K562 (cell line): ENCODE measurements around the gene SMC3. TPM values are rescaled to one million over a fixed set of nuclear protein-coding genes. Genes with fewer than 3 reads are reported as not detected.

ENCODE experiments used
- ATAC-seq: fragments of 200-7000 bp; cut with Tn5 transposase; 3 replicates; pipeline ENCODE4 v1.9.1; 2020; ENCODE audit warnings: moderate library complexity
- BruUV-seq: library from RNA; stranded (reverse); fragments of 400-500 nt; replicated peaks from 2 replicates; lab custom pipeline; 2021; lab: Mats Ljungman, UMichigan
- CTCF ChIA-PET: fragments of 300-600 bp; formaldehyde crosslinking; extraction: SDS; loops from one replicate; lab custom pipeline; 2021; ENCODE audit warnings: low intra/inter-chr PET ratio; lab: Yijun Ruan, JAX
- POLR2A ChIA-PET: fragments of 300-600, 350-650 bp; sonication (Branson Sonifier 250); formaldehyde crosslinking; extraction: SDS; loops from one replicate; lab custom pipeline; 2021; ENCODE audit warnings: antibody characterized with exemption, inconsistent platforms; lab: Yijun Ruan, JAX
- DNase-seq, 4 experiments: peaks; one replicate each; pipeline versions ENCODE4 v3.0.0 to v3.0.0-alpha.2; 2011 to 2018; ENCODE audit warnings: low spot score in 3 of 4, mixed read lengths in 3 of 4; ENCODE audit errors: extremely low read depth in 1 of 4
- FAIRE-seq: peaks from 2 replicates; lab custom pipeline; 2011; peaks lifted over from hg19 to GRCh38; lab: Jason Lieb, UNC
- H2AFZ ChIP-seq: 2 replicates; pipeline ENCODE4 v1.6.0; 2011; ENCODE audit warnings: low read depth, low read length, control low read depth, inconsistent platforms
- H3K27ac ChIP-seq: fragments of 200-600 bp; 3 replicates; pipeline ENCODE4 v1.8.0; 2011; ENCODE audit warnings: low read depth, mild to moderate bottlenecking, control low read depth, inconsistent platforms, low read length, moderate library complexity, mixed read lengths; ENCODE audit errors: extremely low read depth
- H3K27me3 ChIP-seq, 2 experiments: fragments of 300-600 bp in 1 of 2; 2 replicates in 1 of 2; 3 replicates in 1 of 2; pipeline versions ENCODE4 v1.6.0 to v1.8.0; 2011; ENCODE audit warnings: inconsistent platforms in 2 of 2, low read length in 2 of 2, mild to moderate bottlenecking in 1 of 2, mixed read lengths in 1 of 2, moderate library complexity in 1 of 2; ENCODE audit not compliant: control insufficient read depth in 2 of 2, insufficient read depth in 2 of 2
- H3K36me3 ChIP-seq: fragments of 300-600 bp; 3 replicates; pipeline ENCODE4 v1.8.0; 2011; ENCODE audit warnings: mild to moderate bottlenecking, low read length, inconsistent platforms; ENCODE audit not compliant: control insufficient read depth, insufficient read depth
- H3K4me1 ChIP-seq, 2 experiments: fragments of 200-600 bp in 1 of 2; replicated peaks in 1 of 2; 2 replicates in 1 of 2; 3 replicates in 1 of 2; pipeline versions ENCODE4 v1.5.1 to v1.8.0; 2011; ENCODE audit warnings: inconsistent platforms in 2 of 2, low read length in 2 of 2, mild to moderate bottlenecking in 1 of 2, mixed read lengths in 1 of 2, moderate library complexity in 1 of 2; ENCODE audit not compliant: control insufficient read depth in 2 of 2, insufficient read depth in 2 of 2
- H3K4me2 ChIP-seq: 2 replicates; pipeline ENCODE4 v1.6.1; 2011; ENCODE audit warnings: low read length, control low read depth, inconsistent platforms, mixed read lengths; ENCODE audit not compliant: insufficient read depth
- H3K4me3 ChIP-seq: fragments of 200-600 bp; sonication (generic), shearing (Covaris generic); 2 replicates; pipeline ENCODE4 v1.5.1; 2016; ENCODE audit warnings: control low read depth, inconsistent platforms
- H3K79me2 ChIP-seq: fragments of 200-600 bp; 3 replicates; pipeline ENCODE4 v1.8.0; 2011; ENCODE audit warnings: low read length, inconsistent platforms; ENCODE audit not compliant: control insufficient read depth, insufficient read depth
- H3K9ac ChIP-seq, 2 experiments: 2 replicates each; pipeline versions ENCODE4 v1.6.0 to v1.6.1; 2011; ENCODE audit warnings: low read depth in 2 of 2, low read length in 2 of 2, control low read depth in 1 of 2, inconsistent platforms in 1 of 2, mild to moderate bottlenecking in 1 of 2, mixed read lengths in 1 of 2; ENCODE audit not compliant: insufficient read depth in 1 of 2
- H3K9me1 ChIP-seq: one replicate; pipeline ENCODE4 v1.6.0; 2011; ENCODE audit warnings: inconsistent platforms, mild to moderate bottlenecking, low read length, moderate library complexity; ENCODE audit not compliant: control insufficient read depth, insufficient read depth
- H3K9me3 ChIP-seq: replicated peaks from 2 replicates; pipeline ENCODE4 v1.5.1; 2011; ENCODE audit warnings: low read depth, low read length, inconsistent platforms; ENCODE audit not compliant: control insufficient read depth, insufficient read depth
- H4K20me1 ChIP-seq: replicated peaks from 2 replicates; pipeline ENCODE4 v1.6.1; 2011; ENCODE audit warnings: low read length, inconsistent platforms, mixed read lengths; ENCODE audit not compliant: control insufficient read depth, insufficient read depth
- CCNT2 ChIP-seq: IDR thresholded peaks from 2 replicates; pipeline ENCODE4 v1.6.1; 2011; ENCODE audit warnings: borderline replicate concordance, low read depth, mild to moderate bottlenecking, moderate library complexity, mixed read lengths, low read length; ENCODE audit not compliant: insufficient read length; ENCODE audit errors: extremely low read depth
- KAT8 ChIP-seq: fragments of 450-650 bp; IDR thresholded peaks from 2 replicates; pipeline ENCODE4 v1.6.1; 2016; ENCODE audit warnings: low read depth, mild to moderate bottlenecking
- KLF10 ChIP-seq: fragments of 250-450 bp; sonication (Bioruptor Pico); IDR thresholded peaks from 2 replicates; pipeline ENCODE4 v1.6.1; 2021; ENCODE audit warnings: matching md5 sums
- PTTG1 ChIP-seq: fragments of 450-650 bp; IDR thresholded peaks from 2 replicates; pipeline ENCODE4 v1.6.1; 2016; ENCODE audit warnings: low read depth, mild to moderate bottlenecking, missing genetic modification characterization, missing compliant biosample characterization
- ZNF398 ChIP-seq: fragments of 250-450 bp; sonication (Bioruptor Pico); IDR thresholded peaks from 2 replicates; pipeline ENCODE4 v1.8.0; 2021; ENCODE audit warnings: moderate library complexity, mild to moderate bottlenecking, inconsistent platforms
- WGBS: fragments of 100-300 bp; shearing (Covaris generic); methylation state at CpG from one replicate; pipeline ENCODE4 v1.1.6; 2016; ENCODE audit warnings: low coverage, mixed read lengths; ENCODE audit not compliant: insufficient coverage; ENCODE audit errors: missing lambda C conversion rate; 5-methylcytosine and 5-hydroxymethylcytosine counted together
- in situ Hi-C: fragments of 300-500 bp; cut with MboI; formaldehyde crosslinking; loops from 4 replicates; pipeline ENCODE4 v1.15.0; 2018; ENCODE audit warnings: inconsistent platforms, mixed read lengths
- intact Hi-C: fragments of 100-400 bp; cut with micrococcal nuclease; formaldehyde crosslinking; loops from 2 replicates; pipeline ENCODE4 v1.14.2; 2022
- polyA plus RNA-seq, 8 experiments: library from polyadenylated mRNA; depleted of rRNA in 4 of 8; stranded (reverse) in 5 of 8; unstranded in 3 of 8; fragments of >200 nt; fragmentation: Nextera tagmentation in 2 of 8; fragmentation: Illumina TruSeq in 1 of 8; extraction: Ambion mirVana in 2 of 8; extraction: Trizol in 1 of 8; gene quantifications; 2 replicates each; pipeline versions ENCODE4 v1.2.1 to v1.2.3, GENCODE V29; 2011 to 2014; ENCODE audit warnings: inconsistent platforms in 1 of 8, missing spikeins in 1 of 8
- total RNA-seq, 7 experiments: library from RNA; depleted of rRNA in 6 of 7; stranded (reverse); fragments of >200 nt in 6 of 7; fragmentation: Illumina TruSeq in 2 of 7; extraction: Trizol in 2 of 7; gene quantifications; 2 replicates each; pipeline versions ENCODE4 v1.2.1 to v1.2.3, GENCODE V29; 2011 to 2021; ENCODE audit warnings: low replicate concordance in 1 of 7
- TF ChIP-seq, protein P1 (sequence below): fragments of 150-350 bp; conservative IDR thresholded peaks from 2 replicates; pipeline ENCODE4 v1.6.1; 2014; ENCODE audit warnings: low read length
- TF ChIP-seq, protein P2 (sequence below): sonication (generic); formaldehyde crosslinking; IDR thresholded peaks from 2 replicates; pipeline ENCODE4 v1.8.1; 2023; ENCODE audit warnings: missing genetic modification reagents, mild to moderate bottlenecking, borderline replicate concordance
- TF ChIP-seq, protein P3 (sequence below): fragments of 450-650 bp; formaldehyde crosslinking; IDR thresholded peaks from 2 replicates; pipeline ENCODE4 v1.4.0; 2020; ENCODE audit warnings: mild to moderate bottlenecking, moderate library complexity

Gene SMC3
- total and polyA plus RNA-seq, 9 of the 15 experiments (the other 6 are each of a cell fraction or from before 2014, with no cell fraction given) = 21.3 to 62.6 (median 39.3) TPM

- BruUV-seq = no TSS peak
- H3K9ac ChIP-seq = no peak overlapping the region
- ATAC-seq (no peak), DNase-seq (no peak), FAIRE-seq (no peak)
- no peaks in the 10 kb centered on the region for H3K36me3 ChIP-seq
- no peaks in the 10 kb centered on the region; a peak in 3 of 5 replicates for H3K4me1 ChIP-seq
- H3K4me3 ChIP-seq = no peak overlapping the region
- H4K20me1 ChIP-seq = no peaks in the 10 kb centered on the region
- H3K9me1 ChIP-seq = no peaks in the 10 kb centered on the region
- H3K4me2 ChIP-seq = no peak overlapping the region
- WGBS = 63% methylated on average over 9 of the region's 9 CpGs
- H3K9me3 ChIP-seq = no peaks in the 10 kb centered on the region
- ChIA-PET POLR2A (no interaction called here), CTCF (no interaction called here)
- H3K79me2 ChIP-seq = no peaks in the 10 kb centered on the region
- in situ Hi-C loops (loop anchor here (5.0 kb wide), 1 partner anchor 33 kb away; no protein-coding TSS in a partner anchor), intact Hi-C loops (no loop called here)
- no peaks in the 10 kb centered on the region for H3K27me3 ChIP-seq
- H2AFZ ChIP-seq = 0 out of 2 replicates have a peak overlapping the region, but pooled peaks have one; percentile 50
- TF ChIP-seq PTTG1 = no peak
- no peak for TF ChIP-seq ZNF398 (CRISPR knock-in tag)
- TF ChIP-seq KAT8 = no peak
- TF ChIP-seq, protein P1, sequence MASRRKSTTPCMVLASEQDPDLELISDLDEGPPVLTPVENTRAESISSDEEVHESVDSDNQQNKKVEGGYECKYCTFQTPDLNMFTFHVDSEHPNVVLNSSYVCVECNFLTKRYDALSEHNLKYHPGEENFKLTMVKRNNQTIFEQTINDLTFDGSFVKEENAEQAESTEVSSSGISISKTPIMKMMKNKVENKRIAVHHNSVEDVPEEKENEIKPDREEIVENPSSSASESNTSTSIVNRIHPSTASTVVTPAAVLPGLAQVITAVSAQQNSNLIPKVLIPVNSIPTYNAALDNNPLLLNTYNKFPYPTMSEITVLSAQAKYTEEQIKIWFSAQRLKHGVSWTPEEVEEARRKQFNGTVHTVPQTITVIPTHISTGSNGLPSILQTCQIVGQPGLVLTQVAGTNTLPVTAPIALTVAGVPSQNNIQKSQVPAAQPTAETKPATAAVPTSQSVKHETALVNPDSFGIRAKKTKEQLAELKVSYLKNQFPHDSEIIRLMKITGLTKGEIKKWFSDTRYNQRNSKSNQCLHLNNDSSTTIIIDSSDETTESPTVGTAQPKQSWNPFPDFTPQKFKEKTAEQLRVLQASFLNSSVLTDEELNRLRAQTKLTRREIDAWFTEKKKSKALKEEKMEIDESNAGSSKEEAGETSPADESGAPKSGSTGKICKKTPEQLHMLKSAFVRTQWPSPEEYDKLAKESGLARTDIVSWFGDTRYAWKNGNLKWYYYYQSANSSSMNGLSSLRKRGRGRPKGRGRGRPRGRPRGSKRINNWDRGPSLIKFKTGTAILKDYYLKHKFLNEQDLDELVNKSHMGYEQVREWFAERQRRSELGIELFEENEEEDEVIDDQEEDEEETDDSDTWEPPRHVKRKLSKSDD = no peak
- TF ChIP-seq CCNT2 = no peak
- TF ChIP-seq, protein P2, sequence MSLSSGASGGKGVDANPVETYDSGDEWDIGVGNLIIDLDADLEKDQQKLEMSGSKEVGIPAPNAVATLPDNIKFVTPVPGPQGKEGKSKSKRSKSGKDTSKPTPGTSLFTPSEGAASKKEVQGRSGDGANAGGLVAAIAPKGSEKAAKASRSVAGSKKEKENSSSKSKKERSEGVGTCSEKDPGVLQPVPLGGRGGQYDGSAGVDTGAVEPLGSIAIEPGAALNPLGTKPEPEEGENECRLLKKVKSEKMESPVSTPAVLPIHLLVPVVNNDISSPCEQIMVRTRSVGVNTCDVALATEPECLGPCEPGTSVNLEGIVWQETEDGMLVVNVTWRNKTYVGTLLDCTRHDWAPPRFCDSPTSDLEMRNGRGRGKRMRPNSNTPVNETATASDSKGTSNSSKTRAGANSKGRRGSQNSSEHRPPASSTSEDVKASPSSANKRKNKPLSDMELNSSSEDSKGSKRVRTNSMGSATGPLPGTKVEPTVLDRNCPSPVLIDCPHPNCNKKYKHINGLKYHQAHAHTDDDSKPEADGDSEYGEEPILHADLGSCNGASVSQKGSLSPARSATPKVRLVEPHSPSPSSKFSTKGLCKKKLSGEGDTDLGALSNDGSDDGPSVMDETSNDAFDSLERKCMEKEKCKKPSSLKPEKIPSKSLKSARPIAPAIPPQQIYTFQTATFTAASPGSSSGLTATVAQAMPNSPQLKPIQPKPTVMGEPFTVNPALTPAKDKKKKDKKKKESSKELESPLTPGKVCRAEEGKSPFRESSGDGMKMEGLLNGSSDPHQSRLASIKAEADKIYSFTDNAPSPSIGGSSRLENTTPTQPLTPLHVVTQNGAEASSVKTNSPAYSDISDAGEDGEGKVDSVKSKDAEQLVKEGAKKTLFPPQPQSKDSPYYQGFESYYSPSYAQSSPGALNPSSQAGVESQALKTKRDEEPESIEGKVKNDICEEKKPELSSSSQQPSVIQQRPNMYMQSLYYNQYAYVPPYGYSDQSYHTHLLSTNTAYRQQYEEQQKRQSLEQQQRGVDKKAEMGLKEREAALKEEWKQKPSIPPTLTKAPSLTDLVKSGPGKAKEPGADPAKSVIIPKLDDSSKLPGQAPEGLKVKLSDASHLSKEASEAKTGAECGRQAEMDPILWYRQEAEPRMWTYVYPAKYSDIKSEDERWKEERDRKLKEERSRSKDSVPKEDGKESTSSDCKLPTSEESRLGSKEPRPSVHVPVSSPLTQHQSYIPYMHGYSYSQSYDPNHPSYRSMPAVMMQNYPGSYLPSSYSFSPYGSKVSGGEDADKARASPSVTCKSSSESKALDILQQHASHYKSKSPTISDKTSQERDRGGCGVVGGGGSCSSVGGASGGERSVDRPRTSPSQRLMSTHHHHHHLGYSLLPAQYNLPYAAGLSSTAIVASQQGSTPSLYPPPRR (CRISPR knock-in tag) = no peak
- TF ChIP-seq KLF10 (CRISPR knock-in tag) = no peak
- TF ChIP-seq, protein P3, sequence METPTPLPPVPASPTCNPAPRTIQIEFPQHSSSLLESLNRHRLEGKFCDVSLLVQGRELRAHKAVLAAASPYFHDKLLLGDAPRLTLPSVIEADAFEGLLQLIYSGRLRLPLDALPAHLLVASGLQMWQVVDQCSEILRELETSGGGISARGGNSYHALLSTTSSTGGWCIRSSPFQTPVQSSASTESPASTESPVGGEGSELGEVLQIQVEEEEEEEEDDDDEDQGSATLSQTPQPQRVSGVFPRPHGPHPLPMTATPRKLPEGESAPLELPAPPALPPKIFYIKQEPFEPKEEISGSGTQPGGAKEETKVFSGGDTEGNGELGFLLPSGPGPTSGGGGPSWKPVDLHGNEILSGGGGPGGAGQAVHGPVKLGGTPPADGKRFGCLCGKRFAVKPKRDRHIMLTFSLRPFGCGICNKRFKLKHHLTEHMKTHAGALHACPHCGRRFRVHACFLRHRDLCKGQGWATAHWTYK (CRISPR knock-in tag) = no peak
- no peak overlapping the region for H3K27ac ChIP-seq
Measured at GRCh38 chr10:110634527-110635209, 67.2 kb downstream of the SMC3 start.
